Thyroid gland (tissue), 4 donors: ENCODE data around the gene ABTB1.

Source experiments
- POLR2A ChIP-seq, 2 donors: fragments of 450-650 bp; IDR thresholded peaks; one replicate each; pipeline ENCODE4 v1.6.1; 2017; ENCODE audit warnings: antibody characterized with exemption in 2 of 2, mild to moderate bottlenecking in 2 of 2, moderate library complexity in 1 of 2
- TF ChIP-seq, protein P1 (sequence below), 6 experiments: fragments of 200-600 bp in 3 of 6; fragments of 450-650 bp in 3 of 6; sonication (generic) in 3 of 6; IDR thresholded peaks; one replicate each; pipeline ENCODE4 v1.5.1; 2016 to 2019; ENCODE audit warnings: antibody characterized with exemption in 6 of 6, mild to moderate bottlenecking in 2 of 6, inconsistent platforms in 1 of 6, moderate library complexity in 1 of 6

DNA sequence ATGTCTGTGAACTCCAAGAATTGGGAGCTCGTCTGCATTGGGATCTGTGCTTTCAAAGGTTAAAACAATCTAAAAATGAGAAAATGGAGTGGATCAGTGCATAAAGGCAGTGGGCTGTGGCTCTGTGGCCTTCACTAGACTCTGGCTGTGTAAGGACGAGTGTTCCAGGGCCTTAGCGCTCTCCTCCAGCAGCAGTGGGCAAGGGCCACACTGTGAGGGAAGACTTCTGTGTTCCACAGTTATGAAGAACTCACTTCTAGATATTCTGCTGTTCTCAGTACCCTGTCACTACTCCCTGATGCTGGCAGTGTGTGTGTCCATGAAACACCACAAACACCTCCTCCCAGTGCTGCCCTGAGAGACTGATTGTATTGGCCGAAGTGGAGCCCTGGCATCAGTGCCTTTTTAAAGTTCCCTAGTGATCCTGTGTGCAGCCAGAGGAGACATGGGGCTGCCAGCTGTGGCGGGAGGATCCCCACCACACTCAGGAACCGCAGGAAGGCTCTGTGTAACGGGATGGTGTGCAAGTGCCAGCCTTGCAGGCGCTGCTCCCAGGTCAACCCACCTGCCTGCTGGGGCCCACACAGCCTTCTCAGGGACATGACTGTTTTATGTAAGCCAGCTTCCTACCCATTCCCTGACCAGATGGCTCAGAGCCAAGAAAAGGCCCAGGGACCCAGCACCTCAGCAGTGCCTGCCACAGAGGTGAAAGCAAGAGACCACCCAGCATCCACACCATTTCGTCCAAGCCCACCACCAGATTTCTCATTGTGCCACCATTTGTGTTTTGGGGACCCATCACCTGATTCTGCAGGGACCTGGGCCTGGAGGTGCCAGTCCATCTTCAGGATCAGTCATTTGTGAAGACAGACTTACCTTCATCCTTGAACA, 40.4 kb downstream of the ABTB1 start:
- TF ChIP-seq, protein P1, sequence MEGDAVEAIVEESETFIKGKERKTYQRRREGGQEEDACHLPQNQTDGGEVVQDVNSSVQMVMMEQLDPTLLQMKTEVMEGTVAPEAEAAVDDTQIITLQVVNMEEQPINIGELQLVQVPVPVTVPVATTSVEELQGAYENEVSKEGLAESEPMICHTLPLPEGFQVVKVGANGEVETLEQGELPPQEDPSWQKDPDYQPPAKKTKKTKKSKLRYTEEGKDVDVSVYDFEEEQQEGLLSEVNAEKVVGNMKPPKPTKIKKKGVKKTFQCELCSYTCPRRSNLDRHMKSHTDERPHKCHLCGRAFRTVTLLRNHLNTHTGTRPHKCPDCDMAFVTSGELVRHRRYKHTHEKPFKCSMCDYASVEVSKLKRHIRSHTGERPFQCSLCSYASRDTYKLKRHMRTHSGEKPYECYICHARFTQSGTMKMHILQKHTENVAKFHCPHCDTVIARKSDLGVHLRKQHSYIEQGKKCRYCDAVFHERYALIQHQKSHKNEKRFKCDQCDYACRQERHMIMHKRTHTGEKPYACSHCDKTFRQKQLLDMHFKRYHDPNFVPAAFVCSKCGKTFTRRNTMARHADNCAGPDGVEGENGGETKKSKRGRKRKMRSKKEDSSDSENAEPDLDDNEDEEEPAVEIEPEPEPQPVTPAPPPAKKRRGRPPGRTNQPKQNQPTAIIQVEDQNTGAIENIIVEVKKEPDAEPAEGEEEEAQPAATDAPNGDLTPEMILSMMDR (IDR thresholded peaks at IDR 0.05): no peak
- TF ChIP-seq POLR2A (IDR thresholded peaks at IDR 0.05): no peak
